CD4-positive, alpha-beta memory T cell (primary cell): Measurements from ENCODE around the gene LSR. TPM values are rescaled to one million over a fixed set of nuclear protein-coding genes. Genes with fewer than 3 reads are reported as not detected.

Experiments used
- CTCF ChIA-PET: fragments of 350-600 bp; sonication (Branson Sonifier 250); formaldehyde crosslinking; loops from one replicate; lab custom pipeline; 2021; ENCODE audit warnings: inconsistent platforms; ENCODE audit not compliant: partially characterized antibody; lab: Charles Lee
- POLR2A ChIA-PET: fragments of 350-600 bp; sonication (Branson Sonifier 250); formaldehyde crosslinking; loops from one replicate; lab custom pipeline; 2021; ENCODE audit not compliant: partially characterized antibody; lab: Charles Lee
- DNase-seq, 5 donors: peaks; one replicate each; pipeline versions ENCODE4 v3.0.0 to v3.0.0-alpha.2; 2020 to 2022; ENCODE audit warnings: mixed read lengths in 1 of 5
- H3K27ac ChIP-seq: one replicate; pipeline ENCODE4 v1.7.0; 2013; ENCODE audit warnings: low read depth, low read length
- H3K27me3 ChIP-seq: 2 replicates; pipeline ENCODE4 v1.7.0; 2013; ENCODE audit warnings: mild to moderate bottlenecking, low read length, moderate library complexity; ENCODE audit not compliant: insufficient read depth
- H3K36me3 ChIP-seq: 2 replicates; pipeline ENCODE4 v1.7.0; 2013; ENCODE audit warnings: mild to moderate bottlenecking, low read length, moderate library complexity; ENCODE audit not compliant: insufficient read depth
- H3K4me1 ChIP-seq: 2 replicates; pipeline ENCODE4 v1.7.0; 2013; ENCODE audit warnings: mild to moderate bottlenecking, low read length, moderate library complexity; ENCODE audit not compliant: insufficient read depth
- H3K4me3 ChIP-seq, 2 donors: one replicate each; pipeline ENCODE4 v1.7.0; 2013; ENCODE audit warnings: low read length in 2 of 2, mild to moderate bottlenecking in 1 of 2
- H3K9me3 ChIP-seq, 2 donors: one replicate each; pipeline ENCODE4 v1.7.0; 2013; ENCODE audit warnings: low read length in 2 of 2, control low read depth in 1 of 2; ENCODE audit not compliant: control insufficient read depth in 1 of 2
- H3K27ac Mint-ChIP-seq, 7 donors: one replicate each; pipeline ENCODE4 v1.8.0; 2020 to 2021; ENCODE audit warnings: mixed read lengths in 7 of 7, mild to moderate bottlenecking in 6 of 7, inconsistent platforms in 3 of 7, moderate library complexity in 3 of 7
- H3K27me3 Mint-ChIP-seq, 2 donors: one replicate each; pipeline ENCODE4 v1.8.0; 2020 to 2021; ENCODE audit warnings: mixed read lengths in 2 of 2
- H3K36me3 Mint-ChIP-seq, 2 donors: one replicate each; pipeline ENCODE4 v1.8.0; 2020 to 2021; ENCODE audit warnings: mixed read lengths in 2 of 2, inconsistent platforms in 1 of 2, mild to moderate bottlenecking in 1 of 2
- H3K4me1 Mint-ChIP-seq, 4 donors: one replicate each; pipeline ENCODE4 v1.8.0; 2020 to 2021; ENCODE audit warnings: mixed read lengths in 4 of 4, mild to moderate bottlenecking in 1 of 4
- H3K4me3 Mint-ChIP-seq, 8 donors: one replicate each; pipeline ENCODE4 v1.8.0; 2020 to 2021; ENCODE audit warnings: mixed read lengths in 8 of 8, mild to moderate bottlenecking in 7 of 8, moderate library complexity in 6 of 8, inconsistent platforms in 3 of 8
- H3K9me3 Mint-ChIP-seq, 8 donors: one replicate each; pipeline ENCODE4 v1.8.0; 2020 to 2021; ENCODE audit warnings: mixed read lengths in 8 of 8, mild to moderate bottlenecking in 5 of 8, inconsistent platforms in 3 of 8, moderate library complexity in 1 of 8
- intact Hi-C: fragments of 100-400 bp; cut with micrococcal nuclease; formaldehyde crosslinking; loops from one replicate; pipeline ENCODE4 v1.15.1; 2023
- polyA plus RNA-seq, 2 donors: library from polyadenylated mRNA; unstranded; fragments of 300-500 nt; fragmentation: Illumina TruSeq; gene quantifications; one replicate each; pipeline ENCODE4 v1.2.3, GENCODE V29; 2021
- total RNA-seq, 2 experiments: library from RNA; stranded (reverse); gene quantifications; one replicate each; pipeline ENCODE4 v1.2.3, GENCODE V29; 2021

The LSR gene
- total and polyA plus RNA-seq, 4 experiments from 2014 or later, result 45.8 to 91.6 (median 62.5) TPM

DNA sequence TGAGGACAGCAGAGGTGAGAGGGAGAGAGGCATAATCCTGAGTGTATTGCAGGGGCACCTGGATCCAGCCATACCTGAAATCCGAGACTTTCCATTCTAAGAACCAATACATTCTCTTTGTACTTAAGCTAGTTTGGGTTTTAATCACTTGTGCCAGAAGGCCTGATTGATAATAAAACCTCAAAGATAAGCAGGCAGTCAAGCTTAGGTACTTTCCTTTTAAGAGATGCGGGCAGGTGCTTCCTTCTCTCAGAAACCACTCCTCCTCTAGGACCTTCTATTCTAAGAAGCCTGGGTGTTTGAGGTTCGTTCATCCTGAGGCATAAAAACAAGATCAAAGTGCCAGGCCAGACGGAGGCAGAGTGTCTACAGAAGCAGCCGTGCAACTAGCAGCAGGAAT, 42.4 kb upstream of the LSR start:
- Mint-ChIP-seq H3K4me1 (peaks cover 55 to 88% (median 66%) of the 10 kb centered on the region in 4 donors), H3K36me3 (no peaks in the 10 kb centered on the region), H3K9me3 (peaks cover 0 to 8% (median 2%) of the 10 kb centered on the region in 8 donors), H3K27ac (peak overlapping the region; percentile 93 to 100 (median 99)), H3K27me3 (no peaks in the 10 kb centered on the region), H3K4me3 (peak overlapping the region; percentile 33 to 85 (median 69))
- Histone ChIP-seq H3K36me3 (no peaks in the 10 kb centered on the region), H3K9me3 (peaks cover 0 to 4% of the 10 kb centered on the region in 2 donors), H3K27ac (peak overlapping the region; percentile 75), H3K27me3 (no peaks in the 10 kb centered on the region), H3K4me3 (peak overlapping the region in 1 of 2 donors; percentile 21), H3K4me1 (peaks cover 85% of the 10 kb centered on the region)
- ChIA-PET CTCF (interaction anchor here (1.3 to 2.9 kb wide), 5 partner anchors 10 to 53 kb away, joined by 3 to 10 read pairs (median 6); partner anchors contain the start of gene FXYD5), POLR2A (interaction anchor here (0.6 to 2.9 kb wide), 25 partner anchors 8 to 210 kb away, joined by 3 to 27 read pairs (median 7); partner anchors contain the start of genes FXYD5, FXYD7 and USF2)
- intact Hi-C loops, result loop anchor here (1.0 to 5.0 kb wide), 2 partner anchors 8 to 34 kb away; no protein-coding TSS in a partner anchor
- peak; percentile 80 to 90 (median 83) for DNase-seq

DNA sequence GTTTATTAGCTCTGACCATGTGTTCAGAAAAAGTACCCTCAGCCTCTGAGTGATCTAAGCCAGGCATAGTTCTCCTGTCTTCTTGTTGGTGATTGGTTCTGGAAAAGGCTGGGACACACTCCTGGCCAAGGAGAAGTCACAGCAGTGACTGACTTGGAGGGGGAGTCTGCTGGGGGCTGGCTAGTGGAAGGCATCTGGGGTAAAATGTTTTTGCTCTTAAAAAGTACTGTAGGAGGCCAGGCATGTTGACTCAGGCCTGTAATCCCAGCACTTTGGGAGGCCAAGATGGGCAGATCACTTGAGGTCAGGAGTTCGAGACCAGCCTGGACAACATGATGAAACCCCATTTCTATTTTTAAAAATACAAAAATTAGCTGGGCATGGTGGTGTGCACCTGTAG, 41.9 kb upstream of the LSR start:
- DNase-seq, result no peak
- POLR2A ChIA-PET, result interaction anchor here (0.6 to 2.9 kb wide), 22 partner anchors 10 to 210 kb away, joined by 3 to 27 read pairs (median 7); partner anchors contain the start of genes FXYD5, FXYD7 and USF2
- Mint-ChIP-seq H3K4me1 (peaks cover 57 to 88% (median 68%) of the 10 kb centered on the region in 4 donors), H3K27me3 (no peaks in the 10 kb centered on the region), H3K27ac (peak overlapping the region; percentile 93 to 100 (median 99)), H3K36me3 (peaks cover 0 to 4% of the 10 kb centered on the region in 2 donors), H3K4me3 (peak overlapping the region; percentile 33 to 85 (median 69)), H3K9me3 (peaks cover 0 to 8% (median 2%) of the 10 kb centered on the region in 8 donors)
- peak overlapping the region; percentile 75 for H3K27ac ChIP-seq
- H3K36me3 ChIP-seq, result no peaks in the 10 kb centered on the region
- peak overlapping the region in 1 of 2 donors; percentile 21 for H3K4me3 ChIP-seq
- H3K27me3 ChIP-seq, result no peaks in the 10 kb centered on the region
- peaks cover 0 to 4% of the 10 kb centered on the region in 2 donors for H3K9me3 ChIP-seq
- CTCF ChIA-PET, result interaction anchor here (1.3 to 2.9 kb wide), 5 partner anchors 9 to 53 kb away, joined by 3 to 10 read pairs (median 6); partner anchors contain the start of gene FXYD5
- intact Hi-C loops, result loop anchor here (1.0 to 5.0 kb wide), 2 partner anchors 7 to 35 kb away; no protein-coding TSS in a partner anchor
- peaks cover 90% of the 10 kb centered on the region for H3K4me1 ChIP-seq

GRCh38 chr19:35207391-35207871, 41.4 kb upstream of the LSR start:
- ChIA-PET CTCF (interaction anchor here (1.7 to 2.9 kb wide), 2 partner anchors 41 to 54 kb away, joined by 4 to 10 read pairs; partner anchors contain the start of gene FXYD5), POLR2A (interaction anchor here (1.1 to 2.9 kb wide), 13 partner anchors 9 to 65 kb away, joined by 3 to 27 read pairs (median 11); partner anchors contain the start of genes FXYD5, FXYD7 and USF2)
- H3K27me3 Mint-ChIP-seq, result no peaks in the 10 kb centered on the region
- Histone ChIP-seq H3K27ac (peak overlapping the region; percentile 75), H3K9me3 (peaks cover 0 to 4% of the 10 kb centered on the region in 2 donors), H3K27me3 (no peaks in the 10 kb centered on the region), H3K36me3 (no peaks in the 10 kb centered on the region), H3K4me1 (peaks cover 96% of the 10 kb centered on the region), H3K4me3 (no peak overlapping the region)
- H3K36me3 Mint-ChIP-seq, result peaks cover 0 to 7% of the 10 kb centered on the region in 2 donors
- H3K4me3 Mint-ChIP-seq, result peak overlapping the region in 6 of 8 donors; percentile 44 to 85 (median 70)
- peaks cover 0 to 8% (median 2%) of the 10 kb centered on the region in 8 donors for H3K9me3 Mint-ChIP-seq
- H3K27ac Mint-ChIP-seq, result peak overlapping the region; percentile 93 to 100 (median 99)
- intact Hi-C loops, result loop anchor here (5.0 kb wide), 1 partner anchor 35 kb away; no protein-coding TSS in a partner anchor
- DNase-seq, result peak; percentile 45 to 85 (median 58)
- H3K4me1 Mint-ChIP-seq, result peaks cover 62 to 91% (median 74%) of the 10 kb centered on the region in 4 donors

- H3K36me3 ChIP-seq, result no peaks in the 10 kb centered on the region
- intact Hi-C loops, result loop anchor here (5.0 kb wide), 1 partner anchor 36 kb away; no protein-coding TSS in a partner anchor
- H3K27ac ChIP-seq, result peak overlapping the region; percentile 75
- CTCF ChIA-PET, result interaction anchor here (2.9 kb wide), 1 partner anchor 54 kb away, joined by 10 read pairs; the partner anchor contains the start of gene FXYD5
- peaks cover 96% of the 10 kb centered on the region for H3K4me1 ChIP-seq
- H3K9me3 ChIP-seq, result peaks cover 0 to 4% of the 10 kb centered on the region in 2 donors
- H3K9me3 Mint-ChIP-seq, result peaks cover 0 to 8% (median 2%) of the 10 kb centered on the region in 8 donors
- no peaks in the 10 kb centered on the region for H3K27me3 ChIP-seq
- H3K4me3 Mint-ChIP-seq, result peak overlapping the region in 5 of 8 donors; percentile 17 to 85 (median 58)
- H3K36me3 Mint-ChIP-seq, result peaks cover 0 to 7% of the 10 kb centered on the region in 2 donors
- H3K27ac Mint-ChIP-seq, result peak overlapping the region; percentile 93 to 100 (median 99)
- H3K4me1 Mint-ChIP-seq, result peaks cover 58 to 89% (median 72%) of the 10 kb centered on the region in 4 donors
- POLR2A ChIA-PET, result interaction anchor here (1.2 to 2.9 kb wide), 6 partner anchors 9 to 65 kb away, joined by 3 to 27 read pairs (median 12); partner anchors contain the start of genes FXYD7 and USF2
- no peak for DNase-seq
- H3K4me3 ChIP-seq, result no peak overlapping the region
- no peaks in the 10 kb centered on the region for H3K27me3 Mint-ChIP-seq
Observed at GRCh38 chr19:35208121-35208520, 40.7 kb upstream of the LSR start.

DNA sequence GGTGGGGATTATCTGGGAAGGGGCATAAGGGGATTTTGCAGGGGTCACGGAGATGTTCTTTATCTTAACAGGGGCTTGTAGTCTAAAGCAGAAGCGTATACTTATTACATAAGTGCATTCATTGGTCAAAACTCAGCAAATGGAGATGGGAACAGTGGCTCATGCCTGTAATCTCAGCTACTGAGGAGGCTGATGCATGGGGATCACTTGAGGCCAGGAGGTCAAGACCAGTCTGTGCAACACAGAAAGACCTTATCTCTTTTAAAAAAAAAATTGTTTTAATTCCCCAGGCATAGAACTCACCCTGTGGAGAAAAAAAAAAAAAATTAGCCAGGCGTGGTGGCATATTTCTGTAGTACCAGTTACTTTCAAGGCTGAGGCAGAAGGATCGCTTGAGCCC, 39.2 kb upstream of the LSR start:
- no peak overlapping the region for H3K4me3 ChIP-seq
- Mint-ChIP-seq H3K9me3 (peaks cover 0 to 8% (median 2%) of the 10 kb centered on the region in 8 donors), H3K4me3 (peak overlapping the region in 3 of 8 donors; percentile 11 to 61 (median 45)), H3K36me3 (peaks cover 0 to 10% of the 10 kb centered on the region in 2 donors), H3K27me3 (no peaks in the 10 kb centered on the region), H3K4me1 (peaks cover 60 to 89% (median 73%) of the 10 kb centered on the region in 4 donors), H3K27ac (peak overlapping the region; percentile 92 to 100 (median 99))
- H3K4me1 ChIP-seq, result peaks cover 96% of the 10 kb centered on the region
- POLR2A ChIA-PET, result interaction anchor here (7.3 to 8.8 kb wide), 2 partner anchors 30 to 39 kb away, joined by 105 to 217 read pairs; no protein-coding TSS in a partner anchor
- DNase-seq, result no peak
- peaks cover 0 to 4% of the 10 kb centered on the region in 2 donors for H3K9me3 ChIP-seq
- CTCF ChIA-PET, result no interaction called here
- H3K27me3 ChIP-seq, result no peaks in the 10 kb centered on the region
- peak overlapping the region; percentile 36 for H3K27ac ChIP-seq
- no peaks in the 10 kb centered on the region for H3K36me3 ChIP-seq
- intact Hi-C loops, result loop anchor here (2.0 to 10.0 kb wide), 6 partner anchors 15 to 693 kb away; partner anchors contain the start of genes HCST, NFKBID and USF2

- DNase-seq, result peak; percentile 91 to 96 (median 93)
- no peaks in the 10 kb centered on the region for H3K36me3 ChIP-seq
- Mint-ChIP-seq H3K9me3 (peaks cover 0 to 8% (median 2%) of the 10 kb centered on the region in 8 donors), H3K36me3 (peaks cover 0 to 10% of the 10 kb centered on the region in 2 donors), H3K4me3 (peak overlapping the region; percentile 65 to 92 (median 84)), H3K27me3 (no peaks in the 10 kb centered on the region), H3K27ac (peak overlapping the region; percentile 98 to 100 (median 100)), H3K4me1 (peaks cover 54 to 89% (median 70%) of the 10 kb centered on the region in 4 donors)
- no peaks in the 10 kb centered on the region for H3K27me3 ChIP-seq
- H3K4me3 ChIP-seq, result peak overlapping the region in 1 of 2 donors; percentile 41
- CTCF ChIA-PET, result interaction anchor here (1.5 to 3.2 kb wide), 6 partner anchors 24 to 70 kb away, joined by 3 to 25 read pairs (median 8); partner anchors contain the start of gene FXYD5
- intact Hi-C loops, result loop anchor here (1.0 to 10.0 kb wide), 7 partner anchors 17 to 691 kb away; partner anchors contain the start of genes FXYD5, HCST, NFKBID and USF2
- POLR2A ChIA-PET, result interaction anchor here (0.8 to 8.8 kb wide), 26 partner anchors 8 to 251 kb away, joined by 3 to 217 read pairs (median 8); partner anchors contain the start of genes FXYD5, FXYD7 and USF2
- peaks cover 96% of the 10 kb centered on the region for H3K4me1 ChIP-seq
- H3K9me3 ChIP-seq, result peaks cover 0 to 4% of the 10 kb centered on the region in 2 donors
- H3K27ac ChIP-seq, result peak overlapping the region; percentile 98
Observed at GRCh38 chr19:35211545-35212230, 37.1 kb upstream of the LSR start.
